ENCODE measurements around the gene PTDSS2.
A peak's percentile ranks its signal among the peaks of the same experiment; 100 is the strongest.
"Not testable (repeated sequence)": the region's sequence is repeated elsewhere in the genome, so short reads cannot be mapped to it uniquely, and the experiment has no call there.

Gene PTDSS2

DNA sequence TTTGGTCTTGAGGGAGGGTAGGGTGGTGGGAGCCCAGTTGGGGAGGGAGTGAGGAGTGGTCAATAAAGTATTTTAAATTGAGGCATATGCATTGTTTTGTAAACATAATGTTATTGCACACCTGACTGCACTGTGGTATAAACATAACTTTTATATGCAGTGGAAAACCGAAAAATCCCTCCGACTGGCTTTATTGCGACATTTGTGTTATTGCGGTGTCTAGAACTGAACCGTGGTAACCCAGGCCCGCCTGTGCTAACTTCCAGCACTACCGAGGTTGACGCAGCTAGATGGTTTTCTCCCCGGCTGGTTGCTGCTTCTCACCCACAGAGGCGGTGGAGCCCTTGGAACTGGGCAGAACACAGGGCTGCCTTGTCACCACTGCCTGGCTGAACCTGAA lies 64.5 kb downstream of the PTDSS2 start:
- TF ChIP-seq, protein P1, sequence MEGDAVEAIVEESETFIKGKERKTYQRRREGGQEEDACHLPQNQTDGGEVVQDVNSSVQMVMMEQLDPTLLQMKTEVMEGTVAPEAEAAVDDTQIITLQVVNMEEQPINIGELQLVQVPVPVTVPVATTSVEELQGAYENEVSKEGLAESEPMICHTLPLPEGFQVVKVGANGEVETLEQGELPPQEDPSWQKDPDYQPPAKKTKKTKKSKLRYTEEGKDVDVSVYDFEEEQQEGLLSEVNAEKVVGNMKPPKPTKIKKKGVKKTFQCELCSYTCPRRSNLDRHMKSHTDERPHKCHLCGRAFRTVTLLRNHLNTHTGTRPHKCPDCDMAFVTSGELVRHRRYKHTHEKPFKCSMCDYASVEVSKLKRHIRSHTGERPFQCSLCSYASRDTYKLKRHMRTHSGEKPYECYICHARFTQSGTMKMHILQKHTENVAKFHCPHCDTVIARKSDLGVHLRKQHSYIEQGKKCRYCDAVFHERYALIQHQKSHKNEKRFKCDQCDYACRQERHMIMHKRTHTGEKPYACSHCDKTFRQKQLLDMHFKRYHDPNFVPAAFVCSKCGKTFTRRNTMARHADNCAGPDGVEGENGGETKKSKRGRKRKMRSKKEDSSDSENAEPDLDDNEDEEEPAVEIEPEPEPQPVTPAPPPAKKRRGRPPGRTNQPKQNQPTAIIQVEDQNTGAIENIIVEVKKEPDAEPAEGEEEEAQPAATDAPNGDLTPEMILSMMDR (IDR thresholded peaks at IDR 0.05; ENCODE audit: low read depth, low read length) = no peak
- no peak for DNase-seq (ENCODE audit: low read depth in 2 of 2)
- H3K4me3 ChIP-seq (replicated peaks in 1 of 2; ENCODE audit: low read depth in 2 of 2, low read length in 2 of 2) = no peak overlapping the region

DNA sequence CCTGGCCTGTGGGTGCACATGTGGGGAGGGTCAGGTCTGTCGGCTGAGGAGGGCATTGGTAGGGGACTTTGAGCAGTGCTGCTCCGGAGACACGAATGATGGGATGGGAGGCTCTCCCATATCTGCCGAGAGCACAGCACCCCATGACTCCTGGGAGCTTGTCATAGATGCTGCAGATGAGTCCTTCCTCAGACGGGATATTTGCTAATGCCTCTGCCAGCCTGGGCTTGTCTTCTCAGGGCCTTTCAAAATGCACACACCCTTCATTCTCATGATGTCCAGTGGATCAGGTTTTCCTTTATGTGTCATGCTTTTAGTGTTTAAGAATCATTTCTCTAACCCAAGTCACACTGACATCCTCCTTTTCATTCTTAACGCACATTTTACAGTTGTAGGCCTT lies 65.1 kb downstream of the PTDSS2 start:
- TF ChIP-seq, protein P1 (IDR thresholded peaks at IDR 0.05; ENCODE audit: low read depth, low read length) = no peak
- no peak for DNase-seq (ENCODE audit: low read depth in 2 of 2)
- H3K4me3 ChIP-seq (replicated peaks in 1 of 2; ENCODE audit: low read depth in 2 of 2, low read length in 2 of 2) = no peak overlapping the region

DNA sequence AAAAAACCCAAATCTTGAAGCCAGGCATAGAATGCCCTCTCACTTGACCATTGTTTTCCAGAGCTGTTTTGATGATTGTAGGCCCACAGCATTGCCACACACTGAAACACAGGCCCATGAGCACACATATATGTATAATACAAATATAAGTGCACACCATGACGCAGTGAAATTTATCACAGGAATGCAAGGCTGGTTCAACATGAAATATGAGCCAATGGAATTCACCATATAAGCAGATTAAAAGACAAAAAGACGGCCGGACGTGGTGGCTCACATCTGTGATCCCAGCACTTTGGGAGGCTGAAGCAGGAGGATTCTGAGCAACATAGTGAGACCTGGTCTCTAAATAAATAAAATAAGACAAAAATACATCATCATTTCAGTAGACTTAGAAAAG lies 66.3 kb downstream of the PTDSS2 start:
- no peak overlapping the region for H3K4me3 ChIP-seq (replicated peaks in 1 of 2; ENCODE audit: low read depth in 2 of 2, low read length in 2 of 2)
- TF ChIP-seq, protein P1 (IDR thresholded peaks at IDR 0.05; ENCODE audit: low read depth, low read length) = no peak
- no peak for DNase-seq (ENCODE audit: low read depth in 2 of 2)

DNA sequence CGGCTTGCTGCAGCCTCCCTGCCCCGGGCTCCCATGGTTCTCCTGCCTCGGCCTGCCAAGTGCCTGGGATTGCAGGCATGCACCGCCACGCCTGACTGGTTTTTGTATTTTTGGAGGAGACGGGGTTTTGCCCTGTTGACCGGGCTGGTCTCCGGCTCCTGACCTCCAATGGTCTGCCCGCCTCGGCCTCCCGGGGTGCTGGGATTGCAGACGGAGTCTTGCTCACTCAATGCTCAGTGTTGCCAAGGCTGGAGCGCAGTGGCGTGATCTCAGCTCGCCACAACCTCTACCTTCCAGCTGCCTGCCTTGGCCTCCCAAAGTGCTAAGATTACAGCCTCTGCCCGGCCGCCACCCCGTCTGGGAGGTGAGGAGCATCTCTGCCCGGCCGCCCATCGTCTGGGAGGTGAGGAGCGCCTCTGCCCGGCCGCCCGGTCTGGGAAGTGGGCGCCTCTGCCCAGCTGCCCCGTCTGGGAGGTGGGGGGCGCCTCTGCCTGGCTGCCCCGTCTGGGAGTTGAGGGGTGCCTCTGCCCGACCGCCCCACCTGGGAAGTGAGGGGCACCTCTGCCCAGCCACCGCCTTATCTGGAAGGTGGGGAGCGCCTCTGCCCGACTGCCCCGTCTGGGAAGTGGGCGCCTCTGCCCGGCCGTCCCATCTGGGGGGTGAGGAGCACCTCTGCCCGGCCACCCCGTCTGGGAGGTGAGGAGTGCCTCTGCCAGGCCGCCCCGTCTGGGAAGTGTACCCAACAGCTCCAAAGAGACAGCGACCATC lies 67.0 kb downstream of the PTDSS2 start:
- H3K4me3 ChIP-seq (replicated peaks in 1 of 2; ENCODE audit: low read depth in 2 of 2, low read length in 2 of 2) = not testable (repeated sequence)

DNA sequence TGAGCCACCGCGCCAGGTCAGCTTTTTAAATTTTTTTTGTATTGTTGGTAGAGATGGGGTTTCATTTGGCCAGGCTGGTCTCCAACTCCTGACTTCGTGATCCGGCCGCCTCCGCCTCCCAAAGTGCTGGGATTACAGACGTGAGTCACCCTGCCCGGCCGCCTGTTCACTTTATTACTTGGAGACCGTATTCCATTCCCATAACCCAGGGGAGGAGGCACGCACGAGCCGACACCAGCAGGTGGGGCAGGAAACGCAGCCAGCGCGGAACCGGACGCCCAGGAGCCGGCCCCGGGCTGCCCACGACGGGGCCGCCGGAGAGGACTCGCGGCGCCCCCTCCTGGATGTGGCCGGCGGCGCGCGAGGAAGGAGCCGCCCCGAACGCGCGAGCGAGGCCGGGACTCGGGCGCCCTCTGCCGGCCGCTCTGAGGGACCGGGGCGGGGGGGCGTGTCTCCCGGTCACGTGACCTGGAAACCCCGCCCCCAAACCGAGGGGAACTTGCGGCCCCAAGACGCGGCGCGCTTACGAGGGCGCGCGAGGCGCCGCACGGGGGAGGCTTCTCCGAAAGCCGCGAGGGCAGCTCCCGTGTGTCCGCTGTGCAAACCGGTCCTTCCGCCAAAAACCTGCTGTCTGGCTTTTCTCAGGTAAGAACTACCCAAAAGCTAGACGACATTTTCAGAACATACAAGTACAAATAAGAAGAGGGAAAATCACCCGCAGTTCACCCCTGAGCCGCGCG lies 68.6 kb downstream of the PTDSS2 start:
- peak overlapping the region; percentile 17 to 28 for H3K4me3 ChIP-seq (replicated peaks in 1 of 2; ENCODE audit: low read depth in 2 of 2, low read length in 2 of 2)
- peak; percentile 95 to 97 for DNase-seq (ENCODE audit: low read depth in 2 of 2)
- TF ChIP-seq, protein P1 (IDR thresholded peaks at IDR 0.05; ENCODE audit: low read depth, low read length) = peak; percentile 35

More for the DNA sequence above, 67.0 kb downstream of the PTDSS2 start:
- DNase-seq (ENCODE audit: low read depth in 2 of 2) = not testable (repeated sequence)

DNA sequence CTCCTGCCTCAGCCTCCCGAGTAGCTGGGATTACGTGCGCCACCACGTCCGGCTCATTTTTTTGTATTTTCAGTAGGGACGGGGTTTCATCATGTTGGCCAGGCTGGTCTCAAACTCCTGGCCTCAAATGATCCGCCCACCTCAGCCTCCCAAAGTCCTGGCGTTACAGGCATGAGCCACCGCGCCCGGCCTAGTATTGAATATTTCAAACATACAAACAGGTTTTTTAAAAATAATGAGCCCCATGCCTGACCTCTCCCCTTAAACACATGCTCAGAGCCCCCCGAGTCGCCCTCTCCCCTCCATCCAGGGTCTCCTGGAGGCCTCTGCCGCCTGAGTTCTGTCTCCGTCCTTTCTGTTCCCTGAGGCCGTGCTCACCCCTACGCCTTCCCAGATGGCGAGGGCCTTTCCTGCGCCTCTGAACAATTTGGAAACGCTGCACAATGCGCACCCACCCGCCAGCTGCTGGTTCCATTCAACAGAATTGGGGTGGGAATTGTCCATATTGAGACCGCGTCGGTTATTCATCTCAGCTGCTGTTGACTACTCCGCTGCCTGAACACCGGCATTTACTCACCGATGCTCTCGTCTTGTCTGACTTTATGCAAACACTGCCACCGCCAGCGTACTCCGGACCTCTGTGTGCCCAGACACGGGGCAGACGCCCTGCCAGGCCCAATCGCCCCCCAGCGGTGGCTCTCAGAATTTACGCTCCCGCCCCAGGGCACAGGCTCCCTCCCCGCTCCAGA lies 70.5 kb downstream of the PTDSS2 start:
- no peak overlapping the region for H3K4me3 ChIP-seq (replicated peaks in 1 of 2; ENCODE audit: low read depth in 2 of 2, low read length in 2 of 2)
- TF ChIP-seq, protein P1 (IDR thresholded peaks at IDR 0.05; ENCODE audit: low read depth, low read length) = peak; percentile 5
- no peak for DNase-seq (ENCODE audit: low read depth in 2 of 2)

Measured in cardiac fibroblast (primary cell).